Measurements from ENCODE around the gene VSTM2L. TPM values are rescaled to one million over a fixed set of nuclear protein-coding genes. Genes with fewer than 3 reads are reported as not detected.

Gene VSTM2L
- total and polyA plus RNA-seq, 4 donors = 8.0 to 71.6 (median 31.4) TPM

DNA sequence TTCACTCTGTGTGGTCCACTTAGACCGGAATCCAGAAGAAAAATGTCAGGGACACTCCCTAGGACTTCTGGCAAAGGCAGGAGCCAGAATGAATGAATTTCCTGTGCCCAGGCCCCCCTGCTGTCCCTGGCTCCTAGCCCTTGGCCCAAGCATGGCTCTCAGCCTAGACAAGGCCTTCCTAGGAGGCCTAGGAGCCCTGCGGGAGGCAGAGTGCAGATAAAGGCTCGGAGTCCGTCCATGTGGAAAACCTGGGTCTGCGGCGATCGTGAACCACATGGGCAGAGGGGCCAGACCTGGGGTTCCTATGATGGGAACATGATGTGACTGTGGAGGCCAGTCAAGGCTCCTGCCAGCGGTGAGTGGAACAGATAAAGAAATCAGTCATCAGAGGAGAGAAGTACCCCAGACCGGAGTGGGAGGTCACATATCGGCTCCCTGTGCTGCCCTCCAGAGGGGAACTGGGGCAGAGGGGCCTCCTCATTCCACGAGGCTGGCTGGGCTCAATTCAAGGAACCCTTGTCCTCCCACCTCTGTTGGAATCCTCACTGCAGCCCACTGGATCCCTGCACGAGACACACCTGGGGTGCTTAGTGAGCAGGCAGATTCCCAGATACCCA lies 5.9 kb upstream of the VSTM2L start:
- ATAC-seq (ENCODE audit: insufficient read depth, low FRiP score) = no peak
- Histone ChIP-seq H3K27ac (ENCODE audit: low read depth in 1 of 2, low read length in 1 of 2) (no peak overlapping the region), H3K4me3 (no peak overlapping the region), H3K36me3 (ENCODE audit: control insufficient read depth in 4 of 4, insufficient read depth in 4 of 4, low read length in 4 of 4) (no peaks in the 10 kb centered on the region), H3K4me1 (ENCODE audit: control insufficient read depth in 5 of 5, insufficient read depth in 5 of 5, low read length in 5 of 5) (peaks cover 0 to 45% (median 2%) of the 10 kb centered on the region in 5 donors), H3K9ac (ENCODE audit: insufficient read depth in 1 of 2, low read length in 2 of 2) (no peak overlapping the region), H3K9me3 (ENCODE audit: control insufficient read depth in 4 of 4, insufficient read depth in 3 of 4, low read length in 3 of 4) (peaks cover 0 to 2% (median 0%) of the 10 kb centered on the region in 4 donors), H3K27me3 (ENCODE audit: control insufficient read depth in 3 of 3, insufficient read depth in 3 of 3, low read length in 2 of 3) (peaks cover 0 to 2% (median 1%) of the 10 kb centered on the region in 3 donors)
- TF ChIP-seq CTCF (IDR thresholded peaks at IDR 0.05; ENCODE audit: control extremely low read depth, extremely low read depth) = no peak
- DNase-seq = peak; percentile 90 to 95 (median 92)
- 55 to 68% methylated on average over 12 of the region's 12 CpGs for WGBS, 2 donors

DNA sequence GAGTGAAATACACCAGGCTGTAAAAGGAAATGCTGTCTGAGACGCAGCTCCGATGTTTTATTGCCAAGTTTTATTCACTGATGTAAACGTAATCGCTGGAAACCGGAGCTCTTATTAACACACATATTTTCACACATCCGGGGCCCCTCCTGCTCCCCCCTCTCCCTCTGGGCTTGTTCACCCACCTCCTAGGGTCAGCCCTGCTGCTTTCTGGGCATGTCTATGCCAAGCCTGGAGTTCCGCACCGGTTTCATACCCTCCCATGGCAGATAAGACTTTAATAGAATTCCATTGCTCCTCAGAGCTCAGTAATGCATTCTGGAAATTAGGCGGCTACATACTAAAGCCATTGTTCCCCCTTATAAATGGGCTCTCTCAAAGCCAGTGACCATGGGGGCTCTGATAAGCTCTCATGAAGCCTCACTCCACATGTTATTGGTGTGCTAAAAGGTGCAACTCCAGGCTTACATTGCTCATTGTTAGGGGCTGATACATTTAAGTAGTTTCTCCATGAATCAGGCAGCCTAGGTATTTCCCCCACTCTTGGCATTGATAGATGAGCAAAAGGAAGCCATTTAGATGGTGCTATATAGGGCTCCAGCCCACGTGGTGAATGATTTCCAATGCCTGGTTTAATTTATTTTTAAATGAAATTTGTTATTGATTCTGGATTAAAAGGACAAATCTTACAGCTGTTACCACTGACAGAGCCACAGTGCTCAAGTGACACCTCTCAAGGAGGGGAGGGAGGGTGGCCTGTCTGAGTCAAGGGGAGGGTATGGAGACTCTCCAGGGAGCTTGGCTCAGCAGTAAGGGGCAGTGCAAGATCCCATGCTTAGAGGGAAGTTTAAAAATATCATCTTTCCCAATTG lies 4.5 kb upstream of the VSTM2L start:
- Histone ChIP-seq H3K36me3 (ENCODE audit: control insufficient read depth in 4 of 4, insufficient read depth in 4 of 4, low read length in 4 of 4) (no peaks in the 10 kb centered on the region), H3K27ac (ENCODE audit: low read depth in 1 of 2, low read length in 1 of 2) (no peak overlapping the region), H3K9me3 (ENCODE audit: control insufficient read depth in 4 of 4, insufficient read depth in 3 of 4, low read length in 3 of 4) (peaks cover 0 to 3% (median 0%) of the 10 kb centered on the region in 4 donors), H3K9ac (ENCODE audit: insufficient read depth in 1 of 2, low read length in 2 of 2) (no peak overlapping the region), H3K4me3 (no peak overlapping the region), H3K4me1 (ENCODE audit: control insufficient read depth in 5 of 5, insufficient read depth in 5 of 5, low read length in 5 of 5) (peaks cover 0 to 45% (median 11%) of the 10 kb centered on the region in 5 donors), H3K27me3 (ENCODE audit: control insufficient read depth in 3 of 3, insufficient read depth in 3 of 3, low read length in 2 of 3) (peaks cover 0 to 5% (median 5%) of the 10 kb centered on the region in 3 donors)
- DNase-seq (peak; percentile 48 to 69 (median 60)), ATAC-seq (ENCODE audit: insufficient read depth, low FRiP score) (no peak)
- WGBS, 2 donors = 55 to 68% methylated on average over 10 of the region's 10 CpGs
- TF ChIP-seq CTCF (IDR thresholded peaks at IDR 0.05; ENCODE audit: control extremely low read depth, extremely low read depth) = no peak

DNA sequence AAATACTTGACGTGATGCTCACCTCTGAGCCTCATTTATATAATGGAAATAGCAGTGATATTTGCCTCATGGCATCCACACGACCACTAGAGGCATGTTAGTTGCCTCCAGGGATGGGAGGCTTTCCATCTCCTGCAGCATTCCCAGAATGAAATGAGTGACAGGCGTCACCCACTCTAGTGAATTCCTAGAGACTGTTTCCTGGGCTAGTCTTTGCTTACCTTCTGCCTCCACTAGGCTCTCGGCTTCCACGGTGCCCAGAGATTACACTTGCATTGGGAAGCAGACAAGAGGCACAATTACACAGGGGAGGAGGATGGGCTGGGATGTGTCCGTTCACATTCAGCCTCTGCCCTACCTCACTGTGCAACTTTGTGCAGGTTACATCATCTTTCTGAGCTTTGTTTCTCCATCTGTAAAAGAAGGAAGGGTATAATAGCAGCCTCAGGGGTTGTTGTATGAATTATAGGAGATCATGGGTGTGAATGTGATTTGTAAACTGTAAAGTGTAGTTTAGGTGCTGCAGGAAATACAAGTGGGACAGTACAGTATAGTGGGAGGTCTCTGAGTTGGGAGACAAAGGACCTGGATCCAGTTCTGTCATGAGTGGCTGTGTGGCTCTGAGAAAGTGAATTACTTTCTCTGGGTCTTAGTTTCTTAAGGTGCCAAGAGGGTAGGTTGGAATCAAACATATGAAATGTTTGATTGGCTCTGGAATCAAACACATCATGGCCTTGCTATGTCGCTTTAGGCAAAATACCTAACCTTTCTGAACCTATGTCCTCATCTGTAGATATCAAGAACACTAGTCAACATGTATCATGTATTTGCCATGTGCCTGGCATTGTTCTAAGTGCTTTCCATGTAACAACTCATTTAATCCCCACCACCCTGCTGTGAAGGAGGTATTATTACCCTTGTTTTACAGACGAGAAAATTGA lies 3.6 kb upstream of the VSTM2L start:
- peaks cover 0 to 13% (median 5%) of the 10 kb centered on the region in 3 donors for H3K27me3 ChIP-seq (ENCODE audit: control insufficient read depth in 3 of 3, insufficient read depth in 3 of 3, low read length in 2 of 3)
- H3K36me3 ChIP-seq (ENCODE audit: control insufficient read depth in 4 of 4, insufficient read depth in 4 of 4, low read length in 4 of 4) = no peaks in the 10 kb centered on the region
- H3K27ac ChIP-seq (ENCODE audit: low read depth in 1 of 2, low read length in 1 of 2) = no peak overlapping the region
- no peak overlapping the region for H3K9ac ChIP-seq (ENCODE audit: insufficient read depth in 1 of 2, low read length in 2 of 2)
- peaks cover 0 to 8% (median 0%) of the 10 kb centered on the region in 4 donors for H3K9me3 ChIP-seq (ENCODE audit: control insufficient read depth in 4 of 4, insufficient read depth in 3 of 4, low read length in 3 of 4)
- 60 to 63% methylated on average over 8 of the region's 8 CpGs for WGBS, 2 donors
- DNase-seq (no peak), ATAC-seq (ENCODE audit: insufficient read depth, low FRiP score) (no peak)
- peaks cover 0 to 49% (median 12%) of the 10 kb centered on the region in 5 donors for H3K4me1 ChIP-seq (ENCODE audit: control insufficient read depth in 5 of 5, insufficient read depth in 5 of 5, low read length in 5 of 5)
- no peak for TF ChIP-seq CTCF (IDR thresholded peaks at IDR 0.05; ENCODE audit: control extremely low read depth, extremely low read depth)
- H3K4me3 ChIP-seq = no peak overlapping the region
